IgD-negative memory B cell (primary cell): ENCODE results near the gene CTRL. TPM values are rescaled to one million over a fixed set of nuclear protein-coding genes. Genes with fewer than 3 reads are reported as not detected.

Source experiments
- H3K27ac Mint-ChIP-seq, 3 donors: one replicate each; pipeline ENCODE4 v1.8.0; 2020 to 2022; ENCODE audit warnings: mild to moderate bottlenecking in 3 of 3, mixed read lengths in 3 of 3, moderate library complexity in 1 of 3
- H3K27me3 Mint-ChIP-seq: one replicate; pipeline ENCODE4 v1.8.0; 2021; ENCODE audit warnings: mixed read lengths
- H3K36me3 Mint-ChIP-seq: one replicate; pipeline ENCODE4 v1.8.0; 2020; ENCODE audit warnings: mild to moderate bottlenecking, mixed read lengths
- H3K4me1 Mint-ChIP-seq, 3 donors: one replicate each; pipeline ENCODE4 v1.8.0; 2020 to 2022; ENCODE audit warnings: mixed read lengths in 3 of 3, mild to moderate bottlenecking in 1 of 3
- H3K4me3 Mint-ChIP-seq, 4 donors: one replicate each; pipeline ENCODE4 v1.8.0; 2020 to 2022; ENCODE audit warnings: mild to moderate bottlenecking in 4 of 4, mixed read lengths in 4 of 4, moderate library complexity in 3 of 4
- H3K9me3 Mint-ChIP-seq, 3 donors: one replicate each; pipeline ENCODE4 v1.8.0; 2020 to 2021; ENCODE audit warnings: mixed read lengths in 3 of 3, mild to moderate bottlenecking in 1 of 3
- polyA plus RNA-seq: library from polyadenylated mRNA; unstranded; fragments of 300-500 nt; fragmentation: Illumina TruSeq; gene quantifications from one replicate; pipeline ENCODE4 v1.2.3, GENCODE V29; 2021

The CTRL gene
- polyA plus RNA-seq, 1 donor from 2014 or later, result 2.1 TPM

DNA sequence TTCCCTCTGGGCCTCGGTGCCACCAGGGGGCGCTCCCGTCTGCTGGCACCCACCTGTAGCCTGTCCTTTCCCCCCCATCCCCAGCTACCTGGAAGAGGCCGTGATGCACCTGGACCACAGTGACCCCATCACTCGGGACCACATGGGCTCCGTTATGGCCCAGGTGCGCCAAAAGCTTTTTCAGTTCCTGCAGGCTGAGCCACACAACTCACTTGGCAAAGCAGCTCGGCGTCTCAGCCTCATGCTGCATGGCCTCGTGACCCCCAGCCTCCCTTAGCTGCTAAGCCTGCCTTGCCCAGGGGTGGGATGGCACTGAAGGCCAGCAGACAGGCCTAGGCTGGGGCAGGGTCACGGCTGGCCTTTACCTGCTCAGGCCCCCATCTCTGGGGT is 47.8 kb downstream of the CTRL start:
- peaks cover 4% of the 10 kb centered on the region for H3K36me3 Mint-ChIP-seq
- H3K4me1 Mint-ChIP-seq, result no peaks in the 10 kb centered on the region
- H3K9me3 Mint-ChIP-seq, result no peaks in the 10 kb centered on the region
- H3K27ac Mint-ChIP-seq, result peak overlapping the region in 2 of 3 donors; percentile 39 to 67
- H3K4me3 Mint-ChIP-seq, result no peak overlapping the region
- H3K27me3 Mint-ChIP-seq, result no peaks in the 10 kb centered on the region

DNA sequence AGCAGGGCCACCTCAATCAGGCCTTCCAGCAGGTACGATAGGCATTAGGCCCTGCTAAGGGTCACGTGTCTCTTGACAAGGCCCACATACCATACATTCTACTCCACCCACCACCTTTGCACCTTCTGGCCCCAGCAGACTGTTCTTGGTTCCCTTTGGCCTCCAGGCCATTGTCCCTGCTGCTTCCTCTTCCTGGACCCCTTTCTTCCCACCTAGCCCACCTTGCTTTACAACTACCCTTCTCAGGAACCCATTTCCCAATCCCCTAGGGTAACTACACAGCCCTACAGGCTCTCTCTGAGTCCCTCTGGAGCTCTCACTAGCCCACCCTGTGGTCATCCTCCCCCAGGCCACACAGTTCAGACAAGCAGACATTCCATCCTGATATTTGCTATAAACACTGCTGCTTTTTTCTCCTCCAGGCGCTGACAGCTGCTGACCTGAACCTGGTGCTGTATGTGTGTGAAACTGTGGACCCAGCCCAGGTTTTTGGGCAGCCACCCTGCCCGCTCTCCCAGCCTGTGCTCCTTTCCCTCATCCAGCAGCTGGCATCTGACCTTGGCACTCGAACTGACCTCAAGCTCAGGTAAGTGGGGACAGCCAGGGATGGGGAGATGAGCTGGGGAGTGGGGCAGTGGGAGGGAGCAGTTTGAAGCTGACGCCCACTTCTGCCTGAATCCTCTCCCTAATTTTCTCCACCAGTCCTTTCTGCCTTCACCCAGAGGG is 48.4 kb downstream of the CTRL start:
- Mint-ChIP-seq H3K27me3 (no peaks in the 10 kb centered on the region), H3K27ac (peak overlapping the region in 2 of 3 donors; percentile 39 to 67), H3K4me3 (peak overlapping the region in 2 of 4 donors; percentile 51 to 58), H3K9me3 (no peaks in the 10 kb centered on the region), H3K36me3 (peaks cover 4% of the 10 kb centered on the region), H3K4me1 (no peaks in the 10 kb centered on the region)

GRCh38 chr16:67882374-67883145 is 49.1 kb downstream of the CTRL start:
- Mint-ChIP-seq H3K4me3 (no peak overlapping the region), H3K9me3 (no peaks in the 10 kb centered on the region), H3K27me3 (no peaks in the 10 kb centered on the region), H3K4me1 (no peaks in the 10 kb centered on the region), H3K27ac (no peak overlapping the region), H3K36me3 (peaks cover 4% of the 10 kb centered on the region)

DNA sequence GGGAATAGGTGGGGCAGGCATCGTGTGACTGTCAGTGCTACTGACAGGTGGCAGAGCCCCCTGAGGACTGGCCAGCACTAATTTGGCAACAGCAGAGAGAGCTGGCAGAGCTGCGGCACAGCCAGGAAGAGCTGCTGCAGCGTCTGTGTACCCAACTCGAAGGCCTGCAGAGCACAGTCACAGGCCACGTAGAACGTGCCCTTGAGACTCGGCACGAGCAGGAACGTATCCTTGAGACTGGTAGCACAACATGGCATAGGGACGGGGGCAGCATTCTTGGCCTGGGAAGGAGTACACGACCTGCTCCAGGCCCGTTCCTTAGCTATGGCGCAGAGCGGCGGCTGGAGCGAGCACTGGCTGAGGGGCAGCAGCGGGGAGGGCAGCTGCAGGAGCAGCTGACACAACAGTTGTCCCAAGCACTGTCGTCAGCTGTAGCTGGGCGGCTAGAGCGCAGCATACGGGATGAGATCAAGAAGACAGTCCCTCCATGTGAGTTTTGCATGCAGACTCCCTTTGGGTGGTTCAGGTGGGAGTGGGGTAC is 50.0 kb downstream of the CTRL start:
- Mint-ChIP-seq H3K36me3 (peaks cover 5% of the 10 kb centered on the region), H3K4me3 (no peak overlapping the region), H3K27me3 (no peaks in the 10 kb centered on the region), H3K27ac (no peak overlapping the region), H3K9me3 (no peaks in the 10 kb centered on the region), H3K4me1 (no peaks in the 10 kb centered on the region)

GRCh38 chr16:67880584-67880983 is 51.1 kb downstream of the CTRL start:
- no peak overlapping the region for H3K27ac Mint-ChIP-seq
- peaks cover 5% of the 10 kb centered on the region for H3K36me3 Mint-ChIP-seq
- H3K9me3 Mint-ChIP-seq, result no peaks in the 10 kb centered on the region
- peaks cover 0 to 1% (median 0%) of the 10 kb centered on the region in 3 donors for H3K4me1 Mint-ChIP-seq
- no peaks in the 10 kb centered on the region for H3K27me3 Mint-ChIP-seq
- H3K4me3 Mint-ChIP-seq, result no peak overlapping the region

- H3K4me3 Mint-ChIP-seq, result no peak overlapping the region
- H3K9me3 Mint-ChIP-seq, result no peaks in the 10 kb centered on the region
- peaks cover 5% of the 10 kb centered on the region for H3K36me3 Mint-ChIP-seq
- no peaks in the 10 kb centered on the region for H3K27me3 Mint-ChIP-seq
- H3K4me1 Mint-ChIP-seq, result peaks cover 4 to 7% (median 6%) of the 10 kb centered on the region in 3 donors
- no peak overlapping the region for H3K27ac Mint-ChIP-seq
These were observed 51.7 kb downstream of the CTRL start for GRCh38 chr16:67879936-67880335.

Other genes starting within 250 kb of the CTRL start
- 13.4 TPM for gene GFOD2, start 212.5 kb downstream of the CTRL start, polyA plus RNA-seq
- 10.9 TPM for gene RANBP10, start 125.3 kb downstream of the CTRL start, polyA plus RNA-seq
- gene TSNAXIP1, start 125.0 kb downstream of the CTRL start, polyA plus RNA-seq, result not detected
- 101 TPM for gene THAP11, start 89.5 kb downstream of the CTRL start, polyA plus RNA-seq
- 111 TPM for gene NUTF2, start 84.9 kb downstream of the CTRL start, polyA plus RNA-seq
- gene CENPT, start 84.2 kb downstream of the CTRL start, polyA plus RNA-seq, result 13.4 TPM
- 18.6 TPM for gene EDC4, start 58.8 kb downstream of the CTRL start, polyA plus RNA-seq
- gene NRN1L, start 47.0 kb downstream of the CTRL start, polyA plus RNA-seq, result 0.95 TPM
- gene PSKH1, start 38.6 kb downstream of the CTRL start, polyA plus RNA-seq, result 22.4 TPM
- 510 TPM for gene PSMB10, start 5.0 kb upstream of the CTRL start, polyA plus RNA-seq
- 0.81 TPM for gene LCAT, start 12.3 kb upstream of the CTRL start, polyA plus RNA-seq
- 3.9 TPM for gene SLC12A4, start 36.8 kb upstream of the CTRL start, polyA plus RNA-seq
- gene DPEP3, start 48.6 kb upstream of the CTRL start, polyA plus RNA-seq, result not detected
- 45.3 TPM for gene DPEP2, start 67.6 kb upstream of the CTRL start, polyA plus RNA-seq
- not detected for gene DPEP2NB, start 84.0 kb upstream of the CTRL start, polyA plus RNA-seq
- gene DDX28, start 91.4 kb upstream of the CTRL start, polyA plus RNA-seq, result 35.8 TPM
- gene DUS2, start 91.4 kb upstream of the CTRL start, polyA plus RNA-seq, result 68.3 TPM
- 47.2 TPM for gene NFATC3, start 153.5 kb upstream of the CTRL start, polyA plus RNA-seq